Glutamatergic neuron (in vitro differentiated cells): Measurements from ENCODE around the gene GREB1. TPM values are rescaled to one million over a fixed set of nuclear protein-coding genes. Genes with fewer than 3 reads are reported as not detected.

Source experiments
- DNase-seq: peaks from one replicate; pipeline ENCODE4 v3.0.0; 2022
- H3K27ac Mint-ChIP-seq: one replicate; pipeline ENCODE4 v1.8.0; 2020; ENCODE audit warnings: mild to moderate bottlenecking, mixed read lengths, inconsistent platforms; ENCODE audit not compliant: unreplicated experiment
- H3K27me3 Mint-ChIP-seq: one replicate; pipeline ENCODE4 v1.8.0; 2020; ENCODE audit warnings: mild to moderate bottlenecking, moderate library complexity, mixed read lengths, inconsistent platforms; ENCODE audit not compliant: unreplicated experiment
- H3K36me3 Mint-ChIP-seq: one replicate; pipeline ENCODE4 v1.8.0; 2020; ENCODE audit warnings: mild to moderate bottlenecking, mixed read lengths, inconsistent platforms; ENCODE audit not compliant: unreplicated experiment
- H3K4me1 Mint-ChIP-seq: one replicate; pipeline ENCODE4 v1.8.0; 2020; ENCODE audit warnings: mild to moderate bottlenecking, low read depth, mixed read lengths, inconsistent platforms; ENCODE audit not compliant: unreplicated experiment
- H3K4me3 Mint-ChIP-seq: one replicate; pipeline ENCODE4 v1.8.0; 2020; ENCODE audit warnings: mild to moderate bottlenecking, mixed read lengths, inconsistent platforms; ENCODE audit not compliant: unreplicated experiment
- H3K9me3 Mint-ChIP-seq: one replicate; pipeline ENCODE4 v1.8.0; 2020; ENCODE audit warnings: mild to moderate bottlenecking, moderate library complexity, mixed read lengths, inconsistent platforms; ENCODE audit not compliant: unreplicated experiment
- total RNA-seq: library from RNA; stranded (reverse); fragmentation: NEBNext Ultra II Directional; extraction: Animal tissue kit (Norgen Biotek cat#: 25700); gene quantifications from one replicate; pipeline ENCODE4 v1.2.1, GENCODE V29; 2021; ENCODE audit not compliant: unreplicated experiment
- TF ChIP-seq, protein P1 (sequence below): fragments of 200-600 bp; sonication (generic); IDR thresholded peaks from one replicate; pipeline ENCODE4 v1.5.0; 2021; ENCODE audit not compliant: partially characterized antibody, unreplicated experiment

Gene GREB1
- total RNA-seq, 1 donor from 2014 or later, result 134 TPM

GRCh38 chr2:11591091-11591490 lies 57.2 kb downstream of the GREB1 start:
- peaks cover 5% of the 10 kb centered on the region for H3K9me3 Mint-ChIP-seq
- H3K4me1 Mint-ChIP-seq, result no peaks in the 10 kb centered on the region
- H3K4me3 Mint-ChIP-seq, result no peak overlapping the region
- H3K27me3 Mint-ChIP-seq, result peaks cover 3% of the 10 kb centered on the region
- H3K27ac Mint-ChIP-seq, result no peak overlapping the region
- H3K36me3 Mint-ChIP-seq, result no peaks in the 10 kb centered on the region
- TF ChIP-seq, protein P1, sequence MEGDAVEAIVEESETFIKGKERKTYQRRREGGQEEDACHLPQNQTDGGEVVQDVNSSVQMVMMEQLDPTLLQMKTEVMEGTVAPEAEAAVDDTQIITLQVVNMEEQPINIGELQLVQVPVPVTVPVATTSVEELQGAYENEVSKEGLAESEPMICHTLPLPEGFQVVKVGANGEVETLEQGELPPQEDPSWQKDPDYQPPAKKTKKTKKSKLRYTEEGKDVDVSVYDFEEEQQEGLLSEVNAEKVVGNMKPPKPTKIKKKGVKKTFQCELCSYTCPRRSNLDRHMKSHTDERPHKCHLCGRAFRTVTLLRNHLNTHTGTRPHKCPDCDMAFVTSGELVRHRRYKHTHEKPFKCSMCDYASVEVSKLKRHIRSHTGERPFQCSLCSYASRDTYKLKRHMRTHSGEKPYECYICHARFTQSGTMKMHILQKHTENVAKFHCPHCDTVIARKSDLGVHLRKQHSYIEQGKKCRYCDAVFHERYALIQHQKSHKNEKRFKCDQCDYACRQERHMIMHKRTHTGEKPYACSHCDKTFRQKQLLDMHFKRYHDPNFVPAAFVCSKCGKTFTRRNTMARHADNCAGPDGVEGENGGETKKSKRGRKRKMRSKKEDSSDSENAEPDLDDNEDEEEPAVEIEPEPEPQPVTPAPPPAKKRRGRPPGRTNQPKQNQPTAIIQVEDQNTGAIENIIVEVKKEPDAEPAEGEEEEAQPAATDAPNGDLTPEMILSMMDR, result no peak
- DNase-seq, result no peak

DNA sequence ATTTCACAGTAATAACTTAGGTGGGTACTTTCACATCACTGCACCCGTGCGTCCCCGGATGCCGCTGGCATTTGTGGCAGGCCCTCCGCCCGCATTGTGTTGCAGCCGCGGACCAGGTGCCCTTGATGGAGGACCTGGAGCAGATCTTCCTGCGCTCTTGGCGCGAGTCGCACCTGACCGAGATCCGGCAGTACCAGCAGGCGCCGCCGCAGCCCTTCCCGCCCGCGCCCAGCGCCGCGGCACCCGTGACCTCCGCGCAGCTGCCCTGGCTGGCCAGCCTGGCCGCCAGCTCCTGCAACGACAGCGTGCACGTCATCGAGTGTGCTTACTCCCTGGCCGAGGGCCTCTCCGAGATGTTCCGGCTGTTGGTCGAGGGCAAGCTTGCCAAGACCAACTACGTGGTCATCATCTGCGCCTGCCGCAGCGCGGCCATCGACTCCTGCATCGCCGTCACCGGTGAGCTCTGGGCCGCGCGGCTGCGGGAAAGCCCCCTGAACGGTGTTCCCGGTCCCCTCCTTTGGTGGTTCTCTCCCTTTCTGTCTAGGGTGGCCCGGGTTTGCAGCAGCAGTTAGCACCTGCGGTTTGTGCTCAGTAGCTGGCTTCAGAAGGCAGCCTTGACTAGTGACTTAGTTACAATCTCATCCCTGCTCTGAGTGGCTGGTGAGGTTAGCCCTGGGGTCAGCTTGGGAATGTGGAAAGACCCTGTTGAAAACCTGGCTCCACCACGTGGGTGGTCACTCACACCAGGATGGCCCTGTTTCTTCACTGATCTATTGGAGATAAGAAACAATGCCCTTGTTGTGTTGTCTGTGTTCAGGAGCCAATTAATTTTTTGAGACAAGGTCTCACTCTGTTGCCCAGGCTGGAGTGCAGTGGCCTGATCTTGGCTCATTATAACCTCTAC lies 59.1 kb downstream of the GREB1 start:
- Mint-ChIP-seq H3K9me3 (no peaks in the 10 kb centered on the region), H3K4me3 (no peak overlapping the region), H3K27me3 (peaks cover 2% of the 10 kb centered on the region), H3K36me3 (no peaks in the 10 kb centered on the region), H3K4me1 (peaks cover 2% of the 10 kb centered on the region), H3K27ac (peak overlapping the region; percentile 22)
- no peak for DNase-seq
- TF ChIP-seq, protein P1, result no peak

GRCh38 chr2:11596801-11597200 lies 63.0 kb downstream of the GREB1 start:
- Mint-ChIP-seq H3K27ac (no peak overlapping the region), H3K9me3 (no peaks in the 10 kb centered on the region), H3K27me3 (peaks cover 5% of the 10 kb centered on the region), H3K4me3 (no peak overlapping the region), H3K36me3 (no peaks in the 10 kb centered on the region), H3K4me1 (peaks cover 2% of the 10 kb centered on the region)
- TF ChIP-seq, protein P1, result no peak
- DNase-seq, result no peak

GRCh38 chr2:11597538-11598225 lies 63.8 kb downstream of the GREB1 start:
- Mint-ChIP-seq H3K4me1 (peaks cover 2% of the 10 kb centered on the region), H3K27ac (peak overlapping the region; percentile 72), H3K9me3 (no peaks in the 10 kb centered on the region), H3K36me3 (no peaks in the 10 kb centered on the region), H3K4me3 (no peak overlapping the region), H3K27me3 (peaks cover 5% of the 10 kb centered on the region)
- TF ChIP-seq, protein P1, result no peak
- DNase-seq, result no peak
